Caco-2 (cell line): ENCODE data around the gene HSD11B1. TPM values are rescaled to one million over a fixed set of nuclear protein-coding genes. Genes with fewer than 3 reads are reported as not detected.

Source experiments
- BruUV-seq: library from RNA; stranded (reverse); fragments of 400-500 nt; replicated peaks from 2 replicates; lab custom pipeline; 2021; lab: Mats Ljungman, UMichigan
- CTCF ChIA-PET: fragments of 300-600 bp; sonication (Branson Sonifier 250); formaldehyde crosslinking; loops from one replicate; lab custom pipeline; 2022; ENCODE audit warnings: antibody characterized with exemption; lab: Charles Lee
- POLR2A ChIA-PET: fragments of 300-600 bp; sonication (Branson Sonifier 250); formaldehyde crosslinking; loops from one replicate; lab custom pipeline; 2022; ENCODE audit warnings: antibody characterized with exemption; lab: Charles Lee
- DNase-seq, 2 experiments: peaks; one replicate each; pipeline versions ENCODE4 v3.0.0 to v3.0.0-alpha.2; 2020 to 2022
- H3K27me3 ChIP-seq: replicated peaks from 2 replicates; pipeline ENCODE4 v1.6.0; 2011; ENCODE audit warnings: low read length; ENCODE audit not compliant: control insufficient read depth, insufficient read depth
- H3K36me3 ChIP-seq: 2 replicates; pipeline ENCODE4 v1.5.1; 2011; ENCODE audit warnings: low read length; ENCODE audit not compliant: control insufficient read depth, insufficient read depth
- H3K4me1 ChIP-seq: fragments of 250-450 bp; sonication (Bioruptor Pico); 2 replicates; pipeline ENCODE4 v1.5.1; 2020; ENCODE audit warnings: mild to moderate bottlenecking
- H3K4me3 ChIP-seq: 2 replicates; pipeline ENCODE4 v1.5.1; 2011; ENCODE audit warnings: low read depth, mild to moderate bottlenecking, control low read depth, low read length
- H3K9me3 ChIP-seq: fragments of 250-450 bp; sonication (Bioruptor Pico); 2 replicates; pipeline ENCODE4 v1.5.1; 2020; ENCODE audit warnings: mild to moderate bottlenecking, moderate library complexity
- H3K27ac Mint-ChIP-seq: one replicate; pipeline ENCODE4 v1.8.0; 2022; ENCODE audit warnings: mixed read lengths; ENCODE audit not compliant: unreplicated experiment
- H3K27me3 Mint-ChIP-seq: one replicate; pipeline ENCODE4 v1.8.0; 2022; ENCODE audit warnings: mixed read lengths; ENCODE audit not compliant: insufficient read depth, unreplicated experiment
- H3K36me3 Mint-ChIP-seq: one replicate; pipeline ENCODE4 v1.8.0; 2022; ENCODE audit warnings: mild to moderate bottlenecking, mixed read lengths; ENCODE audit not compliant: insufficient read depth, unreplicated experiment
- H3K4me1 Mint-ChIP-seq: one replicate; pipeline ENCODE4 v1.8.0; 2022; ENCODE audit warnings: low read depth, mixed read lengths; ENCODE audit not compliant: unreplicated experiment
- H3K4me3 Mint-ChIP-seq: one replicate; pipeline ENCODE4 v1.8.0; 2022; ENCODE audit warnings: mild to moderate bottlenecking, moderate library complexity, mixed read lengths; ENCODE audit not compliant: unreplicated experiment
- H3K9me3 Mint-ChIP-seq: one replicate; pipeline ENCODE4 v1.8.0; 2022; ENCODE audit warnings: mixed read lengths; ENCODE audit not compliant: unreplicated experiment
- CTCF ChIP-seq, 2 experiments: fragments of 200-600 bp in 1 of 2; IDR thresholded peaks; 1 replicate in 1 of 2; 2 replicates in 1 of 2; pipeline versions ENCODE4 v1.5.1 to v1.8.0; 2011 to 2022; ENCODE audit warnings: antibody characterized with exemption in 1 of 2, control low read depth in 1 of 2, inconsistent platforms in 1 of 2, low read depth in 1 of 2, low read length in 1 of 2, mild to moderate bottlenecking in 1 of 2, moderate library complexity in 1 of 2; ENCODE audit not compliant: insufficient read depth in 1 of 2, severe bottlenecking in 1 of 2, unreplicated experiment in 1 of 2
- intact Hi-C: fragments of 100-400 bp; cut with micrococcal nuclease; formaldehyde crosslinking; loops from one replicate; pipeline ENCODE4 v1.10.0; 2022; ENCODE audit not compliant: unreplicated experiment
- total RNA-seq: library from RNA; stranded (reverse); gene quantifications from 2 replicates; pipeline ENCODE4 v1.2.3, GENCODE V29; 2022

The HSD11B1 gene
- total RNA-seq, 1 experiment from 2014 or later: not detected

GRCh38 chr1:209777587-209777986 lies 72.9 kb downstream of the HSD11B1 start:
- CTCF ChIA-PET: no interaction called here

DNA sequence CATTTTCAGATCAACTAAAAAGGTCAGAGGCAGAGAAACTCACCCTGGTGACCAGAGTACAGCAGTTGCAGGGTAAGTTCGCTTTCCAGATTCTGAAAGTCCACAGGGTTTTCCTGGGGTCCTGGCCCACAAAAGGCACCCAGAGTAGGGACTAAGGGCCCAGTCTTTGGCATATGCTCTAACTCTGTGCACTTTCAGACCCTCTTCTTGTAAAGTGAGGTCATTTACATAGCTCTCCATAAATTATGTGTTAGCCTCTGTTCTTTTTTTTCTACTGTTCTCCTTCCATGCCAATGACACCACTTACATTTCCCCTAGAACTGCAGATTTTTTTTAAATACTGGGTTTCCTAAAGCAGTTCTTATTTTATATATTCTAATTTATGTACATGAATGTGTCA lies 73.5 kb downstream of the HSD11B1 start:
- ChIA-PET POLR2A (no interaction called here), CTCF (no interaction called here)
- Mint-ChIP-seq H3K9me3 (no peaks in the 10 kb centered on the region), H3K4me1 (peaks cover 19% of the 10 kb centered on the region), H3K27ac (no peak overlapping the region), H3K27me3 (no peaks in the 10 kb centered on the region), H3K36me3 (no peaks in the 10 kb centered on the region), H3K4me3 (no peak overlapping the region)
- DNase-seq: no peak
- Histone ChIP-seq H3K36me3 (no peaks in the 10 kb centered on the region), H3K9me3 (no peaks in the 10 kb centered on the region), H3K27me3 (no peaks in the 10 kb centered on the region), H3K4me1 (peaks cover 28% of the 10 kb centered on the region), H3K4me3 (no peak overlapping the region)
- no peak for TF ChIP-seq CTCF (IDR thresholded peaks at IDR 0.05; ENCODE audit: insufficient read depth in 1 of 2, low read depth in 1 of 2, low read length in 1 of 2, severe bottlenecking in 1 of 2, unreplicated experiment in 1 of 2)
- intact Hi-C loops: no loop called here
- no TSS peak for BruUV-seq

More at GRCh38 chr1:209777587-209777986, 72.9 kb downstream of the HSD11B1 start:
- Histone ChIP-seq H3K4me1 (peaks cover 28% of the 10 kb centered on the region), H3K36me3 (no peaks in the 10 kb centered on the region), H3K4me3 (no peak overlapping the region), H3K9me3 (no peaks in the 10 kb centered on the region), H3K27me3 (no peaks in the 10 kb centered on the region)
- no peak for TF ChIP-seq CTCF (IDR thresholded peaks at IDR 0.05; ENCODE audit: insufficient read depth in 1 of 2, low read depth in 1 of 2, low read length in 1 of 2, severe bottlenecking in 1 of 2, unreplicated experiment in 1 of 2)
- Mint-ChIP-seq H3K9me3 (no peaks in the 10 kb centered on the region), H3K36me3 (no peaks in the 10 kb centered on the region), H3K4me1 (peaks cover 17% of the 10 kb centered on the region), H3K27me3 (no peaks in the 10 kb centered on the region), H3K27ac (no peak overlapping the region), H3K4me3 (no peak overlapping the region)
- no peak for DNase-seq
- POLR2A ChIA-PET: no interaction called here
- no TSS peak for BruUV-seq
- intact Hi-C loops: no loop called here

DNA sequence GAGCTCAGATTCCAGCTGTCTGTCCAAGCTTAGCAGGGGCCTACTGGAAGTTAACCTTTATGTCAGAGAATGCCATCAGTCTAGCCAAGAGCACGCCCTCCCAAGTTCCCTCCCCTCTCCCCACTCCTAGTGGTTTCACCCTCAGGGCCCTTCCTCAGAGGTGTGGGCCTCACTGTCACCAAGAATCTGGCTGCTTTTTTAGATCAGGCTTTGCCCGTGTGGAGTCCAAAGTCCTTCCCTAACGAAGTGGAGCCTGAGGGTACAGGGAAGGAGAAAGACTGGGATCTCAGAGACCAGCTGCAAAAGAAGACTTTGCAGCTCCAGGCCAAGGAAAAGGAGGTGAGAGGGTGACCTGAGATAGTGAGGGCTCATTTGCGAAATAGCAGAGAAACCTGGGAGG lies 75.6 kb downstream of the HSD11B1 start:
- TF ChIP-seq CTCF (IDR thresholded peaks at IDR 0.05; ENCODE audit: insufficient read depth in 1 of 2, low read depth in 1 of 2, low read length in 1 of 2, severe bottlenecking in 1 of 2, unreplicated experiment in 1 of 2): no peak
- intact Hi-C loops: loop anchor here (1.0 kb wide), 1 partner anchor 32 kb away; no protein-coding TSS in a partner anchor
- Histone ChIP-seq H3K4me1 (peaks cover 36% of the 10 kb centered on the region), H3K27me3 (no peaks in the 10 kb centered on the region), H3K36me3 (no peaks in the 10 kb centered on the region), H3K9me3 (no peaks in the 10 kb centered on the region), H3K4me3 (peak overlapping the region; percentile 7; the same call in 1 of the 2 replicates)
- DNase-seq: peak; percentile 79 to 90
- Mint-ChIP-seq H3K36me3 (peaks cover 11% of the 10 kb centered on the region), H3K4me3 (peak overlapping the region; percentile 56), H3K27ac (peak overlapping the region; percentile 56), H3K9me3 (no peaks in the 10 kb centered on the region), H3K4me1 (peaks cover 19% of the 10 kb centered on the region), H3K27me3 (no peaks in the 10 kb centered on the region)
- CTCF ChIA-PET: interaction anchor here (0.8 kb wide), 1 partner anchor 47 kb away, joined by 3 read pairs; the partner anchor contains the start of gene UTP25
- POLR2A ChIA-PET: interaction anchor here (0.6 to 1.3 kb wide), 2 partner anchors 26 to 128 kb away, joined by 3 to 11 read pairs; partner anchors contain the start of gene IRF6
- no TSS peak for BruUV-seq
